Aorta (tissue), 5 donors: ENCODE measurements around the gene GRPEL2. TPM values are rescaled to one million over a fixed set of nuclear protein-coding genes. Genes with fewer than 3 reads are reported as not detected.
A peak's percentile ranks its signal among the peaks of the same experiment; 100 is the strongest.

Experiments
- ATAC-seq: fragments of 200-7000 bp; cut with Tn5 transposase; one replicate; pipeline ENCODE4 v1.9.1; 2022; ENCODE audit warnings: moderate library complexity; ENCODE audit not compliant: low FRiP score
- DNase-seq, 2 donors: peaks; one replicate each; pipeline ENCODE4 v3.0.0-alpha.2; 2020
- H3K27ac ChIP-seq, 2 donors: one replicate each; pipeline ENCODE4 v1.5.1; 2013; ENCODE audit warnings: low read length in 2 of 2, mild to moderate bottlenecking in 2 of 2, moderate library complexity in 2 of 2, control low read depth in 1 of 2, inconsistent platforms in 1 of 2, low read depth in 1 of 2
- H3K27me3 ChIP-seq, 2 donors: one replicate each; pipeline ENCODE4 v1.6.1; 2013; ENCODE audit warnings: control low read depth in 1 of 2, low read length in 1 of 2, mild to moderate bottlenecking in 1 of 2, moderate library complexity in 1 of 2; ENCODE audit not compliant: insufficient read depth in 2 of 2, control insufficient read depth in 1 of 2
- H3K36me3 ChIP-seq, 2 donors: one replicate each; pipeline ENCODE4 v1.6.1; 2013; ENCODE audit warnings: control low read depth in 1 of 2, low read length in 1 of 2, mild to moderate bottlenecking in 1 of 2; ENCODE audit not compliant: insufficient read depth in 2 of 2, control insufficient read depth in 1 of 2
- H3K4me1 ChIP-seq, 2 donors: one replicate each; pipeline ENCODE4 v1.6.1; 2013; ENCODE audit warnings: low read length in 2 of 2, control low read depth in 1 of 2, mild to moderate bottlenecking in 1 of 2, moderate library complexity in 1 of 2; ENCODE audit not compliant: insufficient read depth in 2 of 2, control insufficient read depth in 1 of 2
- H3K4me3 ChIP-seq, 2 donors: one replicate each; pipeline ENCODE4 v1.5.1; 2013; ENCODE audit warnings: low read length in 2 of 2, control low read depth in 1 of 2, mild to moderate bottlenecking in 1 of 2
- H3K9me3 ChIP-seq: one replicate; pipeline ENCODE4 v1.6.1; 2013; ENCODE audit warnings: mild to moderate bottlenecking, low read length; ENCODE audit not compliant: control insufficient read depth
- WGBS, 2 donors: extraction: QIAGEN DNeasy Blood & Tissue Kit; methylation state at CpG; one replicate each; pipeline ENCODE4 v1.1.7; 2013; 5-methylcytosine and 5-hydroxymethylcytosine counted together
- intact Hi-C, 2 donors: fragments of 100-400 bp; cut with DNase I; formaldehyde crosslinking; loops; one replicate each; pipeline versions ENCODE4 v1.14.2 to v1.15.0; 2022
- polyA plus RNA-seq, 2 donors: library from polyadenylated mRNA; stranded (reverse); fragments of 200-250 nt; gene quantifications; one replicate each; pipeline ENCODE4 v1.2.3, GENCODE V29; 2013
- total RNA-seq, 2 donors: library from RNA; stranded (reverse); fragmentation: NEBNext Ultra II Directional; extraction: Animal tissue kit (Norgen Biotek cat#: 25700); gene quantifications; one replicate each; pipeline ENCODE4 v1.2.1, GENCODE V29; 2021
- donor health status: healthy with polysubstance abuse.
- donor health status: Bipolar disorder and iron deficiency.
- donor health status: DM: no; HTN: no; CAD: no.
- donor health status: DM: no; HTN: no; CAD: no.
- donor health status: DM: yes; HTN: yes; CAD: no.

Gene GRPEL2
- total and polyA plus RNA-seq, 4 donors: 1.6 to 12.9 (median 7.5) TPM

DNA sequence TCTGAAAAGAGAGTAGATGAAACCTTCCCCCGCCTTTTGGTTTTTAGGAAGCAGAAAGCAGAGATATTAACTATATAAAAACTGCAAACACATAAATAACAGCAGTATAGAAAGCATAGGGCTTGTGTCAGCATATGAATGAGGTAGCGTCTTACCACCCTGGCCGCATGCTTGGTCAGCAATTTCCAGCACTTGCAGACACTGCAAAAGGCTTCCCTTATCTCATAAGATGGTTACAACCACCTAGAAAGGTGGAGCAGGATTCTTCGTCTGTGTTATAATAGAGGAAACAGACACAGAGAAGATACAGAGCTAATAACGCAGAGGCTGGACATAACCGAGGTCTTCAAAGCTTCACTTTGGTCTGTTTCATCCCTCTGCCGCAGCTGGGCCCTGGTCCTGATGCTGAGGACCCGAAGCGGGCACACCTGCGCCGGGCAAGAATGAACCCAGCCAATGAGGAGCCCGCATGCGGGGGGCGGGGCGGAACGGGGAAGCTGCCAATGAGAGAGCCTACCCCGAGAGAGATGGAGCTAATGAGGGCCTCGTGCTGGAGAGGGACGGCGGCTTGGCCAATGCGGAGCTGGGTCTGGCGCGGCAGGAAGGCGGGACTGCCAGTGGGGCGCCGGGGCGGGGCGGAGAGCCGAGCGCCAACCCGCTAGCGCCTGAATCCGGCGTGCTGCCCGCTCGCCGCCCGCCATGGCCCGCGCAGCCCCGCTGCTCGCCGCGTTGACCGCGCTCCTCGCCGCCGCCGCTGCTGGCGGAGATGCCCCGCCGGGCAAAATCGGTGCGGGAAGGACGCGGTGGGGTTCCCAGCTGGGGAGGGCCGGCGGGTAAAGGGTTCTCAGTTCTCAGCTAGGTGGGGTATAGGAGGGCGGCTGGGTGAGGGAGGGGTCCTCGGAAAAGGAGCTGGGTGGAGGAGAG, 12.3 kb downstream of the GRPEL2 start, which contains the start of gene PCYOX1L:
Gene PCYOX1L (plus strand): TSS at position 677 of the 924 bp plus-strand sequence. CDS start 23 bp downstream, at position 700.
- Histone ChIP-seq H3K27me3 (no peaks in the 10 kb centered on the region), H3K36me3 (peaks cover 0 to 2% of the 10 kb centered on the region in 2 donors), H3K9me3 (no peaks in the 10 kb centered on the region), H3K27ac (no peak within 1 kb of the TSS), H3K4me3 (peak within 1 kb of the TSS; percentile 49 to 50), H3K4me1 (no peaks in the 10 kb centered on the region)
- intact Hi-C loops: loop anchor here in 1 of 2 donors (5.0 kb wide), 1 partner anchor 225 kb away; the partner anchor contains the start of gene ARHGEF37
- 2% methylated on average over 46 to 61 of the region's 61 CpGs for WGBS, 2 donors
- ATAC-seq: peak; percentile 98
- peak; percentile 97 to 98 for DNase-seq

DNA sequence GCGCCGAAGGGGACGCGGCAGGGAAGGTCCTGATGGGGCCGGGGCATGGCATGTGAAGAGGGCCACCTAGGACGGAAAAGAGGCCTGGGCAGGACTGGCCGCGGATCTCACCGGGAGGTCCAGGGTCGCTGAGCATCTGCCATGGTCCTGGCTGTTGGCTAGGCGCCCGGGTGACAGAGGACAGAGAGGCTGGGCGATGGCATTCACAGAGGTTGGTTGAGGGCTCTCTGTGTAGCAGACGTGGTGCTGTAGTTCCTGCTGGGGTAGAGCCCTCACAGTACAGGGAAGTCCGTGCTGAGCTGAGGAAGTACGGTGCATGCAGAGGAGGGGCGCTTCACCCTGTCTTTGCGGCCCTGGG, 13.0 kb downstream of the GRPEL2 start:
- intact Hi-C loops: loop anchor here in 1 of 2 donors (5.0 kb wide), 1 partner anchor 224 kb away; the partner anchor contains the start of gene ARHGEF37
- no peak overlapping the region for H3K27ac ChIP-seq
- H3K27me3 ChIP-seq: no peaks in the 10 kb centered on the region
- H3K4me1 ChIP-seq: no peaks in the 10 kb centered on the region
- no peaks in the 10 kb centered on the region for H3K9me3 ChIP-seq
- peaks cover 0 to 2% of the 10 kb centered on the region in 2 donors for H3K36me3 ChIP-seq
- WGBS, 2 donors: 1 to 3% methylated on average over 18 of the region's 18 CpGs
- ATAC-seq: peak; percentile 70
- peak overlapping the region; percentile 49 to 50 for H3K4me3 ChIP-seq
- no peak for DNase-seq

DNA sequence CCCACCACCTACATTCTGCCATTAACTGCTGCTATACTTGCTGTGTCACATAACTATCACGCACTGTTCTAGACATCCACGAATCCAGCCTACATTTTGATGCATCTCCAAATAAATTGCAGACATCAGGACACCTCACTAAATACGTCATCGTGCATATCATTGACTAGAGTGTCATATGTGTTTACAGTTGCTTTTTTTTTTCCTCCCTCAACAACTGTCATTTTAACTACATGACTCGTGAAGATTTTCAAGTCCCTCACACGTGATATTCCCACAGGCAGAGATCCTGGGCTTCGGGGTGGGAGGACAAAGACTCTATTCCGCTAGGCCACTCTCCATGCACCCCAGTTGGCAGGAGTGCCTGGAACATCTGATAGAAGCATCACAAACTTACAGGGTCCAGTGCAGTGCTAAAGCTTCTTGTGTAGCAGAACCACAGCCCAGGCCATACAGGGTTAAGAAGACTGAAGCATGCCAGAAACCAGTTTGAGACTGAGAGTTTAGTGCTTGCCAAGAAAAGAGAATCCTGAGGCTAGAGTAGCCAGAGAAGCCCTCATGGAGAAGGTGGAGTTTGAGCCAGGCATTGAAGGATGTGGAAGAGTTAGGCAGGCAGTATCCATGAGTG, 13.7 kb downstream of the GRPEL2 start:
- Histone ChIP-seq H3K27ac (no peak overlapping the region), H3K27me3 (no peaks in the 10 kb centered on the region), H3K4me3 (no peak overlapping the region), H3K4me1 (no peaks in the 10 kb centered on the region), H3K9me3 (no peaks in the 10 kb centered on the region), H3K36me3 (peaks cover 0 to 2% of the 10 kb centered on the region in 2 donors)
- intact Hi-C loops: loop anchor here in 1 of 2 donors (5.0 kb wide), 1 partner anchor 223 kb away; the partner anchor contains the start of gene ARHGEF37
- DNase-seq: no peak
- ATAC-seq: no peak
- WGBS, 2 donors: 86 to 88% methylated on average over 8 of the region's 8 CpGs

DNA sequence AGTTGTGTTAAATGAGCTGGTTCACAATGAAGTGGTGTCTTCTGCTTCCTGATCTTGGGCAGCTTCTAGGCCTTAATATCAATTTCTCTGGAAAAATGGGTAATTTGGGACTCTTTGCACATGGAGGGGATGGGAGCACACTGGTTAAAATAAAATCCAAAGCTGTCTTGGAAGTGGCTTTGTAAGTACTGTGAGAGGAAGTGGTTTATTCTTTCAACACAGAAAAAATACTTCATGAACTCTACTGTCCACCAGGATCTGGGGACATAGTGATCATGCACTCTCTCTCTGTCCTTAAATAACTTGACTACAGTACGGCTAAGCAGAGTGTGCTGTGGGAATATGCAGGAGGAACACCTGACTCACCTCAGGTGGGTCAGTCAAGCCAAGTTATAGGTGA, 15.0 kb downstream of the GRPEL2 start:
- H3K27ac ChIP-seq: no peak overlapping the region
- H3K4me1 ChIP-seq: no peaks in the 10 kb centered on the region
- intact Hi-C loops: no loop called here
- DNase-seq: no peak
- no peak overlapping the region for H3K4me3 ChIP-seq
- ATAC-seq: no peak
- H3K9me3 ChIP-seq: no peaks in the 10 kb centered on the region
- no peaks in the 10 kb centered on the region for H3K27me3 ChIP-seq
- no peaks in the 10 kb centered on the region for H3K36me3 ChIP-seq
- 88 to 96% methylated on average over 1 of the region's 1 CpG for WGBS, 2 donors

DNA sequence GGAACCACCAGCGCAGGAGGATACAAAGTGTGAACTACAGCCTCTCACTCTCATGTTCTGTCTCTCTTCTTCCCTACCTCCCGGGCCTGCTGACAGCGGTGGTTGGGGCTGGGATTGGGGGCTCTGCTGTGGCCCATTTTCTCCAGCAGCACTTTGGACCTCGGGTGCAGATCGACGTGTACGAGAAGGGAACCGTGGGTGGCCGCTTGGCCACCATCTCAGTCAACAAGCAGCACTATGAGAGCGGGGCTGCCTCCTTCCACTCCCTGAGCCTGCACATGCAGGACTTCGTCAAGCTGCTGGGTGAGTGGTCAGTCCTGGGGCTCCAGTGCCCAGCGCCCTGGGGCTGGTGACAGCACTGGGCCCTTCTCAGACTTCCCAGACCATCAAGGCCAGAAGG, 17.2 kb downstream of the GRPEL2 start:
- 89 to 90% methylated on average over 12 of the region's 12 CpGs for WGBS, 2 donors
- DNase-seq (no peak), ATAC-seq (no peak)
- no peak overlapping the region for H3K27ac ChIP-seq
- intact Hi-C loops: no loop called here
- no peaks in the 10 kb centered on the region for H3K27me3 ChIP-seq
- H3K36me3 ChIP-seq: no peaks in the 10 kb centered on the region
- H3K4me1 ChIP-seq: no peaks in the 10 kb centered on the region
- no peaks in the 10 kb centered on the region for H3K9me3 ChIP-seq
- no peak overlapping the region for H3K4me3 ChIP-seq

DNA sequence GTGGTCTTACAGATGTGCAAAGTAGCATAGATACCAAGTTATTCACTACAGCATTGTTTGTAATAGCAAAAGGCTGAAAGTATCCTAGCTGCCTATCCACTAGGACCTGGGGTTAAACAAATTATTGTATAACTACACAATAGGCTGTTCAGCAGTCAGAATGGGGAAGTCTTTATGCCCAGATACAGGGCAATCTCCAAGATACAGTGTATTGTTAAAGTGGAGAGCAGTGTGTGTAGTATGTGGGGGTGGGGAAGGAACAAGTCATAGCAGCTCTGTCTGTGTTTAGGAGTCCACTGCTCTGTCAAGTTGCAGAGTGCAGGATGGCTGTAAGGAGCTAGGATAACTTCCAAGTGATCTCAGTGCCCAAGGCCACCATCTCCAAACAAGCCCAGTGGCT, 18.1 kb downstream of the GRPEL2 start:
- Histone ChIP-seq H3K36me3 (no peaks in the 10 kb centered on the region), H3K27me3 (no peaks in the 10 kb centered on the region), H3K4me1 (no peaks in the 10 kb centered on the region), H3K9me3 (no peaks in the 10 kb centered on the region), H3K4me3 (no peak overlapping the region), H3K27ac (no peak overlapping the region)
- intact Hi-C loops: no loop called here
- ATAC-seq (no peak), DNase-seq (no peak)

DNA sequence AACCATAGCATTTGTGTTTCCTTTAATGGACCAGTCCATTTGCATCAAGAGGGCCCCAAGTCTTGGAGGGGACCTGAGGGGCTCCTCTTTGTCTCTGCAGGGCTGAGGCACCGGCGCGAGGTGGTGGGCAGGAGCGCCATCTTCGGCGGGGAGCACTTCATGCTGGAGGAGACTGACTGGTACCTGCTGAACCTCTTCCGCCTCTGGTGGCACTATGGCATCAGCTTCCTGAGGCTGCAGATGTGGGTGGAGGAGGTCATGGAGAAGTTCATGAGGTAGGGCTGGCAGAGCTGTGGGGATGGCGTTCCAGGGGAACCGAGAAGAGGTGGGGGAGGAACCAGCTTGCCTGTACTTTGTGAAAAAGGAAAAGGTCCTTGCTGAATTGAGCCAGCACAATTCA, 18.6 kb downstream of the GRPEL2 start:
- Histone ChIP-seq H3K4me3 (no peak overlapping the region), H3K4me1 (no peaks in the 10 kb centered on the region), H3K9me3 (no peaks in the 10 kb centered on the region), H3K36me3 (no peaks in the 10 kb centered on the region), H3K27me3 (no peaks in the 10 kb centered on the region), H3K27ac (no peak overlapping the region)
- intact Hi-C loops: no loop called here
- DNase-seq (no peak), ATAC-seq (no peak)
- whole genome bisulfite sequencing, 2 donors: 94% methylated on average over 9 of the region's 9 CpGs

DNA sequence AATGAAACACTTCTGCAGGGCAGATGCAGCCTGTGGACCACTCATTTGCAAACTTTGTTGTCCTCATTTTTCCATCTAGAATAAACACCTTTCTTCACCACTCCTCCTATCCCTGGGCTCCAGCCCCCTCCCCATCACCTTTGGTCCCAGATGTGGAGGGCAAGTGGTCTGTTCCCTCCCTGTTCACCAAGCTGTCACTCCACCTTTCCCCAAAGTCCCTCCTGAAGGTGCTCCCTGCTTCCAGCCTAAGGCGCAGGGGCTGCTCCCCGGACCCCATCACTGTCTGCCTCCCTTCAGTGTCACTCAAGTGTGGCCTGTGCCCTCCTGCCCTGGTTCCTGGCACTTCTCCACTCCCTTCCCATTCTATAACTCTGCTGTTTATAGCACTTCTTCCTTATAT, 19.4 kb downstream of the GRPEL2 start:
- no peak for ATAC-seq
- 97 to 100% methylated on average over 2 of the region's 2 CpGs for WGBS, 2 donors

More for the DNA sequence above, 19.4 kb downstream of the GRPEL2 start:
- no peak for DNase-seq
- H3K4me1 ChIP-seq: no peaks in the 10 kb centered on the region
- H3K27me3 ChIP-seq: no peaks in the 10 kb centered on the region
- no peak overlapping the region for H3K4me3 ChIP-seq
- no peak overlapping the region for H3K27ac ChIP-seq
- H3K9me3 ChIP-seq: no peaks in the 10 kb centered on the region
- intact Hi-C loops: loop anchor here (5.0 kb wide), 2 partner anchors 68 to 198 kb away; no protein-coding TSS in a partner anchor
- H3K36me3 ChIP-seq: no peaks in the 10 kb centered on the region
